Adipocyte (in vitro differentiated cells): ENCODE measurements around the gene DSCAM.
A peak's percentile ranks its signal among the peaks of the same experiment; 100 is the strongest.

Experiments used
- DNase-seq: peaks from one replicate; pipeline ENCODE4 v3.0.0-alpha.2; 2015; ENCODE audit warnings: low read depth
- H3K27me3 ChIP-seq: replicated peaks from 2 replicates; pipeline ENCODE4 v1.7.0; 2013; ENCODE audit warnings: mild to moderate bottlenecking, low read length, moderate library complexity; ENCODE audit not compliant: control insufficient read depth, insufficient read depth
- H3K36me3 ChIP-seq: 2 replicates; pipeline ENCODE4 v1.7.0; 2013; ENCODE audit warnings: low read length, mild to moderate bottlenecking, moderate library complexity; ENCODE audit not compliant: control insufficient read depth, insufficient read depth, severe bottlenecking
- H3K4me1 ChIP-seq: 2 replicates; pipeline ENCODE4 v1.7.0; 2013; ENCODE audit warnings: mild to moderate bottlenecking, low read length, moderate library complexity; ENCODE audit not compliant: control insufficient read depth, insufficient read depth
- H3K4me3 ChIP-seq: 2 replicates; pipeline ENCODE4 v1.7.0; 2013; ENCODE audit warnings: mild to moderate bottlenecking, low read length, moderate library complexity
- H3K9ac ChIP-seq: 2 replicates; pipeline ENCODE4 v1.7.0; 2013; ENCODE audit warnings: mild to moderate bottlenecking, low read length, moderate library complexity
- H3K9me3 ChIP-seq: 2 replicates; pipeline ENCODE4 v1.7.0; 2013; ENCODE audit warnings: mild to moderate bottlenecking, low read length, moderate library complexity; ENCODE audit not compliant: control insufficient read depth

DSCAM gene

DNA sequence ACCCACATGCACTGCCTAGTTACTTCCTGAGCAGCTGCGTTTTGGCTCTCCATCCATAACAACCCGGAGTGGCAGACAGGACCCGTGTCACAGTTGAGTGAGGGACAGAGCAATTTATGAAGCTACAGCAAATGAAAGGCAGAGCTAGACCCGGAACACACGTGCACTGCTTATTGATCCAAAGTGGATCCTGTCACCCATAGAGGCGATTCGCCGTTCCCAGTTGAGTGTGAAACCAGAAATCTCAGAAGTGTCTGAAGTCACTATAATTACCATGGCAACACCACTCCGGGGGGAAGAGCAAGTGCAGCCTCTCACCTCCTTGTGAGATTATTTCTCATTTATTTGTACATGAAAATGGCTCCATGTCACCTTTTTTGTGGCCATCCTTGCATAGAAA is 365.2 kb downstream of the DSCAM start:
- Histone ChIP-seq H3K27me3 (no peaks in the 10 kb centered on the region), H3K4me3 (no peak overlapping the region), H3K9me3 (no peaks in the 10 kb centered on the region), H3K36me3 (no peaks in the 10 kb centered on the region), H3K9ac (no peak overlapping the region), H3K4me1 (no peaks in the 10 kb centered on the region)
- DNase-seq, result no peak

GRCh38 chr21:40474513-40474912 is 372.4 kb downstream of the DSCAM start:
- Histone ChIP-seq H3K4me3 (no peak overlapping the region), H3K36me3 (no peaks in the 10 kb centered on the region), H3K9me3 (no peaks in the 10 kb centered on the region), H3K4me1 (no peaks in the 10 kb centered on the region), H3K27me3 (no peaks in the 10 kb centered on the region), H3K9ac (no peak overlapping the region)
- no peak for DNase-seq

GRCh38 chr21:40472013-40472412 is 374.9 kb downstream of the DSCAM start:
- peak; percentile 28 for DNase-seq
- no peaks in the 10 kb centered on the region for H3K36me3 ChIP-seq
- no peak overlapping the region for H3K4me3 ChIP-seq
- H3K9ac ChIP-seq, result no peak overlapping the region
- no peaks in the 10 kb centered on the region for H3K9me3 ChIP-seq
- H3K27me3 ChIP-seq, result peaks cover 4% of the 10 kb centered on the region
- no peaks in the 10 kb centered on the region for H3K4me1 ChIP-seq

- no peaks in the 10 kb centered on the region for H3K4me1 ChIP-seq
- H3K9ac ChIP-seq, result no peak overlapping the region
- peaks cover 4% of the 10 kb centered on the region for H3K27me3 ChIP-seq
- DNase-seq, result no peak
- no peaks in the 10 kb centered on the region for H3K9me3 ChIP-seq
- no peak overlapping the region for H3K4me3 ChIP-seq
- no peaks in the 10 kb centered on the region for H3K36me3 ChIP-seq
Measured at GRCh38 chr21:40471103-40471502, 375.9 kb downstream of the DSCAM start.

DNA sequence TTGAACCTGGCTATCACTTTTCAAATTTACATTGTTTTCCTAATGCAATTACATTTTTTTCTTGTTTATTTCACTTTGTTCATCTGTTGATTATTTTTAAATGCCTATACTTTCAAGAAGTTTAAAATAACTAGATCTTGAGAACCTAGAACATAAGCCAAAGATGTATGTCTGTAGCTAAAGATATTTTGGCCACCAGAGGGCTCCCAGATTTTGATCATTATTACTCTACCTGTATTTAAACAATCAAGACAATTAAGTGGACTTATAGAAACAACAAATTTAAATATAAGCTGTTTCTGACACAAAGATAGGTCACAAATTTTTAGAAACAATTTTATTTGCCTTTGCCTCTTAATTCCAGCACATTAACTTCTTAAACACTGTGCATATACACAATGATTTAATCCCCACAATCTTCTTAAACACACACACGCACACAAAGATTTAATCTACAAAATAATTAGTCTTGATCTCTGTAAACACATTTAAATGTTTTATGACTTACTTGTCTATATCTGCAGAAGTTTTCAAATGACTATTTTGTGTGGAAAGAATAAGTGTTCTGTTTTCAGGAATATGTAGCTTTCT is 380.0 kb downstream of the DSCAM start:
- Histone ChIP-seq H3K36me3 (no peaks in the 10 kb centered on the region), H3K4me3 (no peak overlapping the region), H3K27me3 (peaks cover 4% of the 10 kb centered on the region), H3K9me3 (no peaks in the 10 kb centered on the region), H3K4me1 (no peaks in the 10 kb centered on the region), H3K9ac (no peak overlapping the region)
- DNase-seq, result peak; percentile 76

GRCh38 chr21:40465382-40465781 is 381.6 kb downstream of the DSCAM start:
- no peaks in the 10 kb centered on the region for H3K9me3 ChIP-seq
- peaks cover 4% of the 10 kb centered on the region for H3K27me3 ChIP-seq
- H3K36me3 ChIP-seq, result no peaks in the 10 kb centered on the region
- no peaks in the 10 kb centered on the region for H3K4me1 ChIP-seq
- no peak overlapping the region for H3K4me3 ChIP-seq
- DNase-seq, result no peak
- no peak overlapping the region for H3K9ac ChIP-seq

GRCh38 chr21:40463176-40463575 is 383.8 kb downstream of the DSCAM start:
- Histone ChIP-seq H3K36me3 (no peaks in the 10 kb centered on the region), H3K9ac (no peak overlapping the region), H3K27me3 (no peaks in the 10 kb centered on the region), H3K4me1 (no peaks in the 10 kb centered on the region), H3K4me3 (no peak overlapping the region), H3K9me3 (no peaks in the 10 kb centered on the region)
- no peak for DNase-seq

DNA sequence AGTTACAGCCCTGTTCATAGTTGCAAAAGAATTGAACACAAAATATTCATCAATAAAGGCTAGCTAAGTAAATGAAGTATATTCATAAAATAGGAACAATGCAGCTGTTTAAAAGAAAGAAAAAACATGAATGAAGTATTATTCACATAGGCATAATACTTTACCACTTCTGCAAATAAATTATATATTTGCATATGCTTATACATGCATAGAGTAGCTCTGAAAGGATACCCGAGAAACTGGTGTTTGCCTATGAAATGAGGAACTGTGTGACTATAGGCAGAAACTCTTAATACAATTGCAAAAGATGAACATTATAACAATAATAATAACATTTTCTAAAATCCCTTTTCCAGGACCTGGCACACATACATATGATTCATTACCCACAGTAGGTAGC is 385.9 kb downstream of the DSCAM start:
- H3K9ac ChIP-seq, result no peak overlapping the region
- no peak overlapping the region for H3K4me3 ChIP-seq
- no peaks in the 10 kb centered on the region for H3K4me1 ChIP-seq
- H3K9me3 ChIP-seq, result no peaks in the 10 kb centered on the region
- no peak for DNase-seq
- no peaks in the 10 kb centered on the region for H3K36me3 ChIP-seq
- no peaks in the 10 kb centered on the region for H3K27me3 ChIP-seq

DNA sequence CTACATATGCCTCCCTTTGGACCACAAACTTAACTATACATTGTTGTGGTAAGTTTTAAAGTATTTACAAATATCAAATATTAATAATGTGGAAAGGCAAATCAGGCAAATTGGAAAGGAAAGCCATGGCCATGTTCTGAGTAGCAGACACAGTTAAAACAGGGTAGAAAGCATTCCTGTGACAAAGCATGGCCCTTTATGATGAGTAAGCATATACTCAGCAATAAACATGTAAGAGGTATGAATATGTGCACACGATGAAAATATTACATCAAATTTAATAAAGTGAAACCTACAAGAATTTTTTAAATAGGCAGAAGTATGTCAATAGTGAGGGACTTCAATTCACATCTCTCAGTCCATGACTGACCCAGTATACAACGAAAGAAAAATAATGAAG is 389.2 kb downstream of the DSCAM start:
- no peaks in the 10 kb centered on the region for H3K4me1 ChIP-seq
- DNase-seq, result no peak
- no peak overlapping the region for H3K9ac ChIP-seq
- H3K36me3 ChIP-seq, result no peaks in the 10 kb centered on the region
- no peaks in the 10 kb centered on the region for H3K9me3 ChIP-seq
- no peaks in the 10 kb centered on the region for H3K27me3 ChIP-seq
- H3K4me3 ChIP-seq, result no peak overlapping the region

- no peaks in the 10 kb centered on the region for H3K36me3 ChIP-seq
- no peak for DNase-seq
- no peak overlapping the region for H3K9ac ChIP-seq
- no peaks in the 10 kb centered on the region for H3K27me3 ChIP-seq
- no peaks in the 10 kb centered on the region for H3K4me1 ChIP-seq
- H3K4me3 ChIP-seq, result no peak overlapping the region
- H3K9me3 ChIP-seq, result no peaks in the 10 kb centered on the region
Measured at GRCh38 chr21:40454057-40454456, 392.9 kb downstream of the DSCAM start.

DNA sequence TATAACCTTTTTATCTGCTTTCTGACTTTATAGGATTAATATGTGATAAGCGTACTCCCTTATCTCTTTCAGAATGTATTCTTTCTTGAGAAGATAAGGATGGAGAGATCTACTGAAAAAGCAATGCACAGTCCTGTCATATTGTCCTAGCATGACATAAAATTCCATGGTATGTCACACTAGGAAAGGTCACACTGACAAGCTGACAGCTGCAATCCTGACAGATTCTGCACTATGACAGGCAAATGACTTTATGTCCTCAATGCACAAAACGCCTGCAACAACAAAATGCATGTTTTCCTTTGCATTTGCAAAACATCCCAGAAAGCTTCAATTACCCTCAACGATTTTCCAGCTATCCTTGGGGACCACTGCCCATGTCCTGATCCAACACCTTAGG is 393.8 kb downstream of the DSCAM start:
- Histone ChIP-seq H3K4me3 (no peak overlapping the region), H3K27me3 (no peaks in the 10 kb centered on the region), H3K4me1 (no peaks in the 10 kb centered on the region), H3K9ac (no peak overlapping the region), H3K36me3 (no peaks in the 10 kb centered on the region), H3K9me3 (no peaks in the 10 kb centered on the region)
- no peak for DNase-seq

DNA sequence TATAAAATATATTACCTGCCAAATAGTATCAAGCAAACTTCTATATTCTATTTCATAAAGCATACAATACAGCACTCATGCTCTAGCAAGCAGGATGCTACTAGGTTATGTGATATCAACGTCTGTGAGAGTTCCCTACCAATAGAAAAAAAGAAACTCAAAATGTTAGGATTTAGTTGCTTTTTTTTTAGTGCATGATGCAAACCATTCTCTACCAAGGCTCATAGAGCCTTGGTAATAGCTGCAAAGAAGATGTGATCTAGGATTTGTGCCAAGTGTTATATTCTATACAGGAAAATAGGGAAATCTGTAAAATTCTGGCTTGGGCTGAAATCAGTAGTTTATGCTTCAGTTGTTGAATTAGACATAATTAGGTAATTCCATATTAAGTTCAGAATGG is 394.4 kb downstream of the DSCAM start:
- Histone ChIP-seq H3K36me3 (no peaks in the 10 kb centered on the region), H3K9me3 (no peaks in the 10 kb centered on the region), H3K9ac (no peak overlapping the region), H3K27me3 (no peaks in the 10 kb centered on the region), H3K4me3 (no peak overlapping the region), H3K4me1 (no peaks in the 10 kb centered on the region)
- no peak for DNase-seq
